GM12891 (cell line): ENCODE data around the gene OLFML2A.

Experiments
- POLR2A ChIP-seq: IDR thresholded peaks from 2 replicates; pipeline ENCODE4 v1.6.1; 2011; ENCODE audit warnings: low read depth, low read length, control low read depth
- POLR2AphosphoS5 ChIP-seq: IDR thresholded peaks from 2 replicates; pipeline ENCODE4 v1.6.1; 2011; ENCODE audit warnings: low read depth, low read length, control low read depth
- POU2F2 ChIP-seq: IDR thresholded peaks from 2 replicates; pipeline ENCODE4 v1.6.1; 2011; ENCODE audit warnings: low read depth, mild to moderate bottlenecking, control low read depth, low read length, moderate library complexity
- SPI1 ChIP-seq: IDR thresholded peaks from 2 replicates; pipeline ENCODE4 v1.6.1; 2011; ENCODE audit warnings: low read depth, low read length, control low read depth
- TAF1 ChIP-seq: IDR thresholded peaks from 2 replicates; pipeline ENCODE4 v1.6.1; 2011; ENCODE audit warnings: low read depth, low read length, control low read depth

DNA sequence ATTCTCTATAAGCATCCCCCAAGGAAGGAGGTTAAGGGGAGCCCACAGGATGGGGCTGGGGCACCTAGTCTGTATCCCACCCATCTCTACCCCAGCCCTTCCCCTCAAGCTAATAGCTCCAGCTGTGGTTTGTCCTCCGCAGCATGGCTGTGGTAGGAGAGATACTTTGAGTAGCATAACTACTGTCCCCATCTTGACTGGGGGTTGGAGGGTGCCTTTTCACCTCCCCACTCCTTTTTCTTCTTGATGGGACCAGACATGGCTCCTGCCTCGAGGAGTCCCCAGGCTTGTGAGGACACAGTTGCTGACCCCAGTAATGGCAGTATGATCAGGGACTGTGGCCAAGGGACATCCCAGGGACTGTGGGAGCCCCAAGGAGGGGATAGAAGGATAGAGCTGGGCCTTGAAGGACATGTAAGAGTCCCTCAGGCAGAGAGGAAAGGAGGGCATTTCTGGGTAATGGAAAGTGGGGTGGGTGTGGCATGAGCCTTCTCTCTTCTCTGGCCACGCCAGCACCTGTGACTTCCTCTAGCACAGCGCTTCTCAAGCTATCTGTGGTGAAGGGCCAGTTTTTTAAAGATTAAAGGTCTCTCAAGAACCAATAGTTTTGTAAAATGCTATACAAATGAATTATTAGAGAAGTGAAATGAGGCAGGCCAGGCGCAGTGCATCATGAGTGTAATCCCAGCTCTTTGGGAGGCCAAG lies 14.0 kb downstream of the OLFML2A start:
- TF ChIP-seq POLR2A (no peak), POLR2AphosphoS5 (no peak), TAF1 (no peak), SPI1 (no peak), POU2F2 (no peak)
